HepG2 (cell line): ENCODE data around the gene GNG7. TPM values are rescaled to one million over a fixed set of nuclear protein-coding genes. Genes with fewer than 3 reads are reported as not detected.

ENCODE experiments used
- BRD4 ChIP-seq: sonication (generic); formaldehyde crosslinking; IDR thresholded peaks from 2 replicates; pipeline ENCODE4 v1.4.0; 2020; ENCODE audit warnings: missing genetic modification reagents
- CHD4 ChIP-seq: fragments of 200-600 bp; sonication (generic); IDR thresholded peaks from 2 replicates; pipeline ENCODE4 v1.7.0; 2017; ENCODE audit warnings: mild to moderate bottlenecking, low read length, borderline replicate concordance
- FOXP4 ChIP-seq: sonication (generic); formaldehyde crosslinking; IDR thresholded peaks from 2 replicates; pipeline ENCODE4 v1.4.0; 2020; ENCODE audit warnings: missing genetic modification reagents
- GATAD1 ChIP-seq: IDR thresholded peaks from 2 replicates; pipeline ENCODE4 v1.6.1; 2016; ENCODE audit warnings: missing genetic modification reagents, missing compliant biosample characterization
- GFI1 ChIP-seq: sonication (generic); formaldehyde crosslinking; IDR thresholded peaks from 2 replicates; pipeline ENCODE4 v1.5.0; 2020; ENCODE audit warnings: missing genetic modification reagents, mild to moderate bottlenecking, borderline replicate concordance
- HDAC1 ChIP-seq: sonication (generic); formaldehyde crosslinking; IDR thresholded peaks from 2 replicates; pipeline ENCODE4 v1.5.1; 2020; ENCODE audit warnings: mild to moderate bottlenecking, missing genetic modification reagents
- HOXA3 ChIP-seq: sonication (generic); formaldehyde crosslinking; IDR thresholded peaks from 2 replicates; pipeline ENCODE4 v1.5.0; 2020; ENCODE audit warnings: missing genetic modification reagents
- KMT2B ChIP-seq: IDR thresholded peaks from 2 replicates; pipeline ENCODE4 v1.6.1; 2016; ENCODE audit warnings: missing genetic modification reagents, missing compliant biosample characterization
- MEF2D ChIP-seq: sonication (generic); formaldehyde crosslinking; IDR thresholded peaks from 2 replicates; pipeline ENCODE4 v1.5.1; 2020; ENCODE audit warnings: mild to moderate bottlenecking, missing genetic modification reagents
- MTA1 ChIP-seq: sonication (generic); formaldehyde crosslinking; IDR thresholded peaks from 2 replicates; pipeline ENCODE4 v1.4.0; 2020; ENCODE audit warnings: missing genetic modification reagents, mild to moderate bottlenecking, borderline replicate concordance
- MXD3 ChIP-seq: IDR thresholded peaks from 2 replicates; pipeline ENCODE4 v1.6.1; 2016; ENCODE audit warnings: mild to moderate bottlenecking, missing biosample characterization, missing genetic modification reagents
- MXD4 ChIP-seq: IDR thresholded peaks from 2 replicates; pipeline ENCODE4 v1.6.1; 2016; ENCODE audit warnings: mild to moderate bottlenecking, missing biosample characterization, missing genetic modification reagents
- NCOA2 ChIP-seq: sonication (generic); formaldehyde crosslinking; IDR thresholded peaks from 2 replicates; pipeline ENCODE4 v1.8.0; 2022; ENCODE audit warnings: inconsistent platforms
- POGZ ChIP-seq: sonication (generic); formaldehyde crosslinking; IDR thresholded peaks from 2 replicates; pipeline ENCODE4 v1.4.0; 2020; ENCODE audit warnings: mild to moderate bottlenecking, missing genetic modification reagents
- SP5 ChIP-seq: IDR thresholded peaks from 2 replicates; pipeline ENCODE4 v1.6.1; 2016; ENCODE audit warnings: low read depth, borderline replicate concordance
- TBX2 ChIP-seq: sonication (generic); formaldehyde crosslinking; IDR thresholded peaks from 2 replicates; pipeline ENCODE4 v1.5.0; 2020; ENCODE audit warnings: missing genetic modification reagents, mild to moderate bottlenecking, borderline replicate concordance
- ZMYM4 ChIP-seq: sonication (generic); formaldehyde crosslinking; IDR thresholded peaks from 2 replicates; pipeline ENCODE4 v1.8.1; 2023; ENCODE audit warnings: mild to moderate bottlenecking, missing genetic modification reagents
- ZNF18 ChIP-seq: sonication (generic); formaldehyde crosslinking; IDR thresholded peaks from 2 replicates; pipeline ENCODE4 v1.8.0; 2022; ENCODE audit warnings: mild to moderate bottlenecking, missing genetic modification reagents; ENCODE audit not compliant: insufficient replicate concordance
- ZNF263 ChIP-seq: sonication (generic); formaldehyde crosslinking; IDR thresholded peaks from 2 replicates; pipeline ENCODE4 v1.4.0; 2020; ENCODE audit warnings: missing genetic modification reagents
- ZNF281 ChIP-seq: sonication (generic); formaldehyde crosslinking; IDR thresholded peaks from 2 replicates; pipeline ENCODE4 v1.4.0; 2020; ENCODE audit warnings: missing genetic modification reagents, borderline replicate concordance
- ZNF414 ChIP-seq: sonication (generic); formaldehyde crosslinking; IDR thresholded peaks from 2 replicates; pipeline ENCODE4 v1.5.0; 2020; ENCODE audit warnings: missing genetic modification reagents
- ZSCAN21 ChIP-seq: sonication (generic); formaldehyde crosslinking; IDR thresholded peaks from 2 replicates; pipeline ENCODE4 v1.8.0; 2022; ENCODE audit warnings: mild to moderate bottlenecking, missing genetic modification reagents, moderate library complexity, borderline replicate concordance
- polyA plus RNA-seq, 8 experiments: library from polyadenylated mRNA; depleted of rRNA in 3 of 8; stranded (reverse) in 7 of 8; unstranded in 1 of 8; fragments of >200 nt; fragmentation: Illumina TruSeq in 4 of 8; extraction: Trizol in 4 of 8; gene quantifications; 2 replicates each; pipeline versions ENCODE4 v1.2.1 to v1.2.3, GENCODE V29; 2011 to 2016; ENCODE audit warnings: low read depth in 4 of 8, missing spikeins in 1 of 8, mixed read lengths in 1 of 8; ENCODE audit not compliant: insufficient read depth in 1 of 8
- total RNA-seq, 5 experiments: library from RNA; depleted of rRNA; stranded (reverse); fragments of >200 nt; fragmentation: Illumina TruSeq; extraction: Trizol; gene quantifications; 2 replicates each; pipeline ENCODE4 v1.2.3, GENCODE V29; 2016; ENCODE audit warnings: low read depth in 1 of 5

Gene GNG7
- total and polyA plus RNA-seq, 2 of the 13 experiments (the other 11 are each of a cell fraction or from before 2014, with no cell fraction given) = 1.4 to 3.3 TPM

- 0 out of 2 replicates have a peak, but pooled peaks have one; percentile 45 for TF ChIP-seq ZNF414
- TF ChIP-seq GATAD1 (CRISPR knock-in tag) = peak; percentile 79
- peak; percentile 27; the same call in 1 of the 2 replicates for TF ChIP-seq ZSCAN21
- TF ChIP-seq MTA1 (CRISPR knock-in tag) = peak; percentile 77
- TF ChIP-seq MXD3 (CRISPR knock-in tag) = peak; percentile 29; the same call in 1 of the 2 replicates
- peak; percentile 58 for TF ChIP-seq ZNF18 (CRISPR knock-in tag)
- 0 out of 2 replicates have a peak, but pooled peaks have one; percentile 48 for TF ChIP-seq KMT2B (CRISPR knock-in tag)
- peak; percentile 29; the same call in 1 of the 2 replicates for TF ChIP-seq ZNF281 (CRISPR knock-in tag)
- peak; percentile 56; the same call in 1 of the 2 replicates for TF ChIP-seq POGZ (CRISPR knock-in tag)
- TF ChIP-seq HDAC1 = peak; percentile 14; the same call in 1 of the 2 replicates
- TF ChIP-seq ZMYM4 (CRISPR knock-in tag) = peak; percentile 50; the same call in 1 of the 2 replicates
- TF ChIP-seq CHD4 = peak; percentile 74; the same call in 1 of the 2 replicates
- TF ChIP-seq SP5 (CRISPR knock-in tag) = peak; percentile 6; the same call in 1 of the 2 replicates
- peak; percentile 65 for TF ChIP-seq TBX2 (CRISPR knock-in tag)
- peak; percentile 7; the same call in 1 of the 2 replicates for TF ChIP-seq FOXP4 (CRISPR knock-in tag)
- peak; percentile 85; the same call in 1 of the 2 replicates for TF ChIP-seq HOXA3 (CRISPR knock-in tag)
- 0 out of 2 replicates have a peak, but pooled peaks have one; percentile 34 for TF ChIP-seq ZNF263
- 0 out of 2 replicates have a peak, but pooled peaks have one; percentile 29 for TF ChIP-seq NCOA2 (CRISPR knock-in tag)
- TF ChIP-seq MEF2D (CRISPR knock-in tag) = peak; percentile 60
- 0 out of 2 replicates have a peak, but pooled peaks have one; percentile 38 for TF ChIP-seq MXD4 (CRISPR knock-in tag)
- peak; percentile 48; the same call in 1 of the 2 replicates for TF ChIP-seq GFI1
- TF ChIP-seq BRD4 (CRISPR knock-in tag) = 0 out of 2 replicates have a peak, but pooled peaks have one; percentile 24
Observed at GRCh38 chr19:2643123-2643737, 59.3 kb downstream of the GNG7 start (continued).
